ENCODE results near the gene PAIP2B. TPM values are rescaled to one million over a fixed set of nuclear protein-coding genes. Genes with fewer than 3 reads are reported as not detected.

The PAIP2B gene, protein sequence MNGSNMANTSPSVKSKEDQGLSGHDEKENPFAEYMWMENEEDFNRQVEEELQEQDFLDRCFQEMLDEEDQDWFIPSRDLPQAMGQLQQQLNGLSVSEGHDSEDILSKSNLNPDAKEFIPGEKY
- 2.6 and 5.6 TPM in 2 replicates for total RNA-seq (2014; rRNA removed; shearing (Covaris generic); ENCODE audit: low replicate concordance)

DNA sequence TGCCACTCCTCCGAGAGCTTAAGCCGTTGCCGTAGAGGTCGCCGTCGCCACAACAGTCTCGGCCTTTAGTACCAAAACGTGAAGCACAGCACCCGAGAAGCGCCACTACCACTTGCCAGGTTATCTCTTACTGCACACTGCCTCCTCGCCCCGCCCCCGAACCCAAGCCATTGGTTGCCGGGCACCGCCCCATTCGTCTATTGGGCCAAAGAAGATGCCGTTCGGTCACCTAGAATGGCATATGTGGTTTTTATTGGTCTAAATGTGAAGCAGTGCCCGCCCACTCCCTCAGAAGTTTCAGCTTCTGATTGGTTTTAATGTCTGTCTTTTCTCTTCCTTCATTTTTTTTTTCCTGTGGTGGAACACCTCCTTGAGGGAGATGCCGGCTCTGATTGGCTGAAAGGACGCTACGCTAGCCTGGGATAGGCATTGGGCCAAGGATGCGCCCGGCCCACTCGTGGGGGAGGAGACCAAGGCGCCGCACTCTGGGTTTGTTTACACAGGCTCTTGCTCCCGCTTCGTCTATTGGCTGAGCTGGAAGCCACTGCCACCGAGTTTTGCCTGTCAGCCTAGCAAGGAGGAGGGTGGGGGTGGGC lies at the start of gene PAIP2B:
Gene PAIP2B (minus strand): TSS at position 139 of the 596 bp plus-strand sequence. CDS start 24,514 bp downstream, outside the sequence.
- H3K9me3 ChIP-seq (ENCODE audit: low read length): no peaks in the 10 kb centered on the region
- peak within 1 kb of the TSS; percentile 31; the same call in 1 of the 2 replicates for H3K27ac ChIP-seq (ENCODE audit: low read length)
- no peaks in the 10 kb centered on the region for H3K79me2 ChIP-seq (ENCODE audit: low read length)
- peak within 1 kb of the TSS; percentile 74 for H3K9ac ChIP-seq (ENCODE audit: low read length)
- H4K20me1 ChIP-seq (ENCODE audit: insufficient read depth, low read depth, low read length): peaks cover 3% of the 10 kb centered on the region; the same call in 1 of the 2 replicates
- peaks cover 26% of the 10 kb centered on the region for H3K4me1 ChIP-seq (ENCODE audit: low read length)
- no peaks in the 10 kb centered on the region for H3K9me2 ChIP-seq (replicated peaks; ENCODE audit: insufficient read depth, low read length)
- no peaks in the 10 kb centered on the region for H3K27me3 ChIP-seq (ENCODE audit: low read length)
- H3K4me2 ChIP-seq (ENCODE audit: low read depth, low read length, poor library complexity, severe bottlenecking): peak within 1 kb of the TSS; percentile 86
- H3K36me3 ChIP-seq (ENCODE audit: insufficient read depth, low read length): no peaks in the 10 kb centered on the region
- DNase-seq: peak; percentile 100
- H3K4me3 ChIP-seq (ENCODE audit: low read length): peak within 1 kb of the TSS; percentile 74
- H2AFZ ChIP-seq (ENCODE audit: low read length): peak within 1 kb of the TSS; percentile 91

DNA sequence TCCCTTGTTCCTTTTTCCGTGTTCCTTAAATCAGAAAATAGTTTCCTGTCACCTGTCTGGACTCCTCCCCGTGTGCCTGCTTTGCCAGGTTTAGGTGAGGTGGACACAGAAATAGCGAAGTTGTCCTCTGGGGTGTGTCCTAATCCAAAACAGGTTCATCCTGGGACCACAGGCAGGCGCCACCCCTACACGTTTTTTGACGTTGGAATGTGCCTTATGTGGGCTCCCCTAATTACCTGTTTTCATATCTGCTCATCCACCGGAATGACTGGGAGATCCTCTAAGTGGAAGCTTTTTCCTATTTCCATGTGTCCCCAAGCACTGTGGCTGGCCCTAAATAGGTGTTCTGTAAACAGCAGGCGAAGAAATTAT lies 49.0 kb upstream of the PAIP2B start:
- H3K4me3 ChIP-seq (ENCODE audit: low read length): no peak overlapping the region
- no peaks in the 10 kb centered on the region for H3K9me3 ChIP-seq (ENCODE audit: low read length)
- no peaks in the 10 kb centered on the region for H3K4me1 ChIP-seq (ENCODE audit: low read length)
- no peaks in the 10 kb centered on the region for H3K36me3 ChIP-seq (ENCODE audit: insufficient read depth, low read length)
- H2AFZ ChIP-seq (ENCODE audit: low read length): no peak overlapping the region
- H3K9me2 ChIP-seq (replicated peaks; ENCODE audit: insufficient read depth, low read length): no peaks in the 10 kb centered on the region
- no peak for DNase-seq
- no peaks in the 10 kb centered on the region for H3K79me2 ChIP-seq (ENCODE audit: low read length)
- H3K4me2 ChIP-seq (ENCODE audit: low read depth, low read length, poor library complexity, severe bottlenecking): no peak overlapping the region
- H3K9ac ChIP-seq (ENCODE audit: low read length): no peak overlapping the region
- H4K20me1 ChIP-seq (ENCODE audit: insufficient read depth, low read depth, low read length): no peaks in the 10 kb centered on the region
- no peak overlapping the region for H3K27ac ChIP-seq (ENCODE audit: low read length)
- H3K27me3 ChIP-seq (ENCODE audit: low read length): no peaks in the 10 kb centered on the region

DNA sequence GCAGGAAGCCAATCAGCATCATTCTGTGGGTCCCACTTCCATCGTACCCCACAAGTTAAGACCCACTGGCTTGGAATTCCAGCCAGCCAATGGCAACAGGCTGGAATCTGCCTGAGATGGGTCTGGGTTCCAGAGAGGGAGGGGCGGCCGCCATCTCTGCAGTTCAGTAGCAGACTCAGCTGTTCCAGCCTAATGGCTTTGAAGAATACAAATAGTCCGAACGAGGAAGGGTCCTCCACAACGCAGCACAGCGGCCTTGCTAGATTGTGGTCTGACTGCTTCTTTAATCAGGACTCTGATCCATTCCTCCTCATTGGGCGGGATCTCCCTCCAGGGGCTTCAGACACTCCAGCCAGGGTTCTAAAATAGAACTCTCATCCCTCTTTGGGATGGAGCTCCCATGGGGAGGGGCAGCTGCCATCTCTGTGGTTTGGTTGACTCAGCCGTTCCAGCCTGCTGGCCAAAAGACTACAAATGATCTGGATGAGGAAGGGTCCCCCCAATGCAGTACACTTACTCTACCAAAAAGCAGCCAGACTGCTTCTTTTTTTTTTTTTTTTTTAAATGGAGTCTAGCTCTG lies 42.7 kb upstream of the PAIP2B start:
- no peaks in the 10 kb centered on the region for H3K9me2 ChIP-seq (replicated peaks; ENCODE audit: insufficient read depth, low read length)
- no peaks in the 10 kb centered on the region for H3K9me3 ChIP-seq (ENCODE audit: low read length)
- no peak overlapping the region for H3K4me2 ChIP-seq (ENCODE audit: low read depth, low read length, poor library complexity, severe bottlenecking)
- H3K27ac ChIP-seq (ENCODE audit: low read length): no peak overlapping the region
- no peaks in the 10 kb centered on the region for H3K4me1 ChIP-seq (ENCODE audit: low read length)
- no peak overlapping the region for H3K9ac ChIP-seq (ENCODE audit: low read length)
- no peaks in the 10 kb centered on the region for H3K79me2 ChIP-seq (ENCODE audit: low read length)
- H3K27me3 ChIP-seq (ENCODE audit: low read length): no peaks in the 10 kb centered on the region
- no peaks in the 10 kb centered on the region for H4K20me1 ChIP-seq (ENCODE audit: insufficient read depth, low read depth, low read length)
- H3K36me3 ChIP-seq (ENCODE audit: insufficient read depth, low read length): no peaks in the 10 kb centered on the region
- no peak overlapping the region for H2AFZ ChIP-seq (ENCODE audit: low read length)
- DNase-seq: peak; percentile 26
- no peak overlapping the region for H3K4me3 ChIP-seq (ENCODE audit: low read length)

DNA sequence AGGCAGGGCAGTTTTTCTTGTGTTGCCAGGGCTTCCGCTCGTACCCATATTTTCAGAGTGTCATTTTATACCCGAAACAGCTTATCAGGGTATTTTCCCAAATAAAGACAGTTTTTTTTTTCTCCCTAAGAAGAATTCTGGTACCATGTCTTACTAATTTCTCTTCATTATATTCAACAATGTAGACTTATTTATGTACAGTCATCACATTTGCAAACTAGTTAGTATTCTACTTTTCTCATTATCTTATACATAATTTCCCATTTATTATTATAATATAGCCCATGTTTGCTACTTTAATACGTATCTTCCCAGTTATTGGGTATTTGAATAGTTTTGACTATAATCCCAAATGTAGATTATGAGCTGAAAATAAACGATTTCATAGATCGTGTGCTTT lies 36.5 kb upstream of the PAIP2B start:
- no peaks in the 10 kb centered on the region for H4K20me1 ChIP-seq (ENCODE audit: insufficient read depth, low read depth, low read length)

DNA sequence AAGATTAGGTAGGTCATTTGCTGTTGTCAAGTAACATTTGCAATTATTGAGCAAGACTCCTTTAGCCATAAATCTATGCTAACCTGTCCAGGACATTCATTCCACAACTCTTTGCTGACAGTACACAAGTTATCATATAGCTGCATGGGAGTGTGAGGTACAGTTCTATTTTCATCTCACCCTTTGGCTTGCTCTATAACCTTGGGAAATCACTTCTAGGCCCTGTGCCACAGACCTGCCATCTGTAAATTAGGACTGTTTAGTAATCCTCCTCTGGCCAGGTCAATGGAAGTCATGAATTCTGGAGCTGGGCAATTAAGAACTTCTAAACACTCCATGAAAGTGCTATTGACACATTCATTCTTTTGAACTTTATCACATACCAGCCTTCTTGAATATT lies 34.6 kb upstream of the PAIP2B start:
- no peaks in the 10 kb centered on the region for H3K4me1 ChIP-seq (ENCODE audit: low read length)
- H2AFZ ChIP-seq (ENCODE audit: low read length): no peak overlapping the region
- no peaks in the 10 kb centered on the region for H3K79me2 ChIP-seq (ENCODE audit: low read length)
- no peaks in the 10 kb centered on the region for H3K9me3 ChIP-seq (ENCODE audit: low read length)
- H3K9me2 ChIP-seq (replicated peaks; ENCODE audit: insufficient read depth, low read length): no peaks in the 10 kb centered on the region
- no peak overlapping the region for H3K4me2 ChIP-seq (ENCODE audit: low read depth, low read length, poor library complexity, severe bottlenecking)
- no peak for DNase-seq
- no peak overlapping the region for H3K4me3 ChIP-seq (ENCODE audit: low read length)
- no peak overlapping the region for H3K9ac ChIP-seq (ENCODE audit: low read length)
- H4K20me1 ChIP-seq (ENCODE audit: insufficient read depth, low read depth, low read length): no peaks in the 10 kb centered on the region
- no peak overlapping the region for H3K27ac ChIP-seq (ENCODE audit: low read length)
- no peaks in the 10 kb centered on the region for H3K27me3 ChIP-seq (ENCODE audit: low read length)
- H3K36me3 ChIP-seq (ENCODE audit: insufficient read depth, low read length): no peaks in the 10 kb centered on the region

More for the DNA sequence above, 36.5 kb upstream of the PAIP2B start:
- Histone ChIP-seq H2AFZ (ENCODE audit: low read length) (no peak overlapping the region), H3K27ac (ENCODE audit: low read length) (no peak overlapping the region), H3K79me2 (ENCODE audit: low read length) (no peaks in the 10 kb centered on the region), H3K36me3 (ENCODE audit: insufficient read depth, low read length) (no peaks in the 10 kb centered on the region), H3K9me3 (ENCODE audit: low read length) (no peaks in the 10 kb centered on the region), H3K27me3 (ENCODE audit: low read length) (no peaks in the 10 kb centered on the region), H3K4me3 (ENCODE audit: low read length) (no peak overlapping the region), H3K9me2 (replicated peaks; ENCODE audit: insufficient read depth, low read length) (no peaks in the 10 kb centered on the region), H3K4me1 (ENCODE audit: low read length) (no peaks in the 10 kb centered on the region), H3K9ac (ENCODE audit: low read length) (no peak overlapping the region), H3K4me2 (ENCODE audit: low read depth, low read length, poor library complexity, severe bottlenecking) (no peak overlapping the region)
- peak; percentile 23 for DNase-seq

DNA sequence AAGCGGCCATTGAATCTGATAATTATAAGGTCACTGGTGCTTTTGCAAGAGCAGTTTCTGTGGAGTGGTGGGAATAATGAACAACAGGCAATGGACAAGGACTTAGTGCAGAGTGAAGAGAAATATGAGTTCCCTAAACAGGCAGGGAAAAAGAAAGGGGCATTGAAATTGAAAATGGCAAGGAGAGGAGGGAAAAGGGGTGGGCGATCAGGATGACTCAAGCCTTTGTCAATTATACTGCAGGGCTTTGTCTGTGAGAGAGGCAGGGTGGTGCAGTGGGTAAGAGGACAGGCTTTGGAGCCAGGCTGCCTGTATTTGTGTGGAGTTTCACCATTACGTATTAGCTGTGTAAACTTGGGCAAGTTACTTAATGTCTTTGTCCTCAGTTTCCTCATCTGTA lies 29.5 kb upstream of the PAIP2B start:
- H3K36me3 ChIP-seq (ENCODE audit: insufficient read depth, low read length): no peaks in the 10 kb centered on the region
- H3K4me1 ChIP-seq (ENCODE audit: low read length): no peaks in the 10 kb centered on the region
- no peaks in the 10 kb centered on the region for H3K27me3 ChIP-seq (ENCODE audit: low read length)
- H3K9me3 ChIP-seq (ENCODE audit: low read length): no peaks in the 10 kb centered on the region
- H3K4me2 ChIP-seq (ENCODE audit: low read depth, low read length, poor library complexity, severe bottlenecking): no peak overlapping the region
- no peak overlapping the region for H3K4me3 ChIP-seq (ENCODE audit: low read length)
- H3K9ac ChIP-seq (ENCODE audit: low read length): no peak overlapping the region
- H2AFZ ChIP-seq (ENCODE audit: low read length): no peak overlapping the region
- no peak overlapping the region for H3K27ac ChIP-seq (ENCODE audit: low read length)
- H3K9me2 ChIP-seq (replicated peaks; ENCODE audit: insufficient read depth, low read length): no peaks in the 10 kb centered on the region
- no peaks in the 10 kb centered on the region for H3K79me2 ChIP-seq (ENCODE audit: low read length)
- no peak for DNase-seq
- no peaks in the 10 kb centered on the region for H4K20me1 ChIP-seq (ENCODE audit: insufficient read depth, low read depth, low read length)

DNA sequence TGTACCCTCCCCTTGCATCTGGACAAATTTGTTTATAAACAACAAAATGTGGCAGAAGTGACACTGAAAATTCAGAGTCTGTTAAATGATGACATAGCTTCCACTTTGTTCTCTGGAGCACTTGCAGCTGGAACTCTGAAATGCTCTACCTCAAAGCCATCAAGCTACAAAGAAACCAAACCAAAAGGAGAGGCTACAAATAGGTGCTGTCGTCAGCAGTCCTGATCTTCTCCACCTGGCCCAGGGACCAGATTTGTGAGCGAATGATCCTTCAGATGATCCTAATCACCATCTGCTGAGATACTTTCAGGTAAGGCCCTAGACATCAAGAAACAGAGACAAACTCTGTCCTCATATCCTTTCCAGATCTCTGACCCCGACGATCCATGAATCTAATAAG lies 27.9 kb upstream of the PAIP2B start:
- Histone ChIP-seq H4K20me1 (ENCODE audit: insufficient read depth, low read depth, low read length) (no peaks in the 10 kb centered on the region), H3K9me3 (ENCODE audit: low read length) (no peaks in the 10 kb centered on the region), H3K4me3 (ENCODE audit: low read length) (no peak overlapping the region), H3K27me3 (ENCODE audit: low read length) (no peaks in the 10 kb centered on the region), H3K79me2 (ENCODE audit: low read length) (no peaks in the 10 kb centered on the region), H3K4me2 (ENCODE audit: low read depth, low read length, poor library complexity, severe bottlenecking) (no peak overlapping the region), H2AFZ (ENCODE audit: low read length) (no peak overlapping the region), H3K36me3 (ENCODE audit: insufficient read depth, low read length) (no peaks in the 10 kb centered on the region), H3K9ac (ENCODE audit: low read length) (no peak overlapping the region), H3K27ac (ENCODE audit: low read length) (no peak overlapping the region), H3K4me1 (ENCODE audit: low read length) (no peaks in the 10 kb centered on the region), H3K9me2 (replicated peaks; ENCODE audit: insufficient read depth, low read length) (no peaks in the 10 kb centered on the region)
- no peak for DNase-seq

DNA sequence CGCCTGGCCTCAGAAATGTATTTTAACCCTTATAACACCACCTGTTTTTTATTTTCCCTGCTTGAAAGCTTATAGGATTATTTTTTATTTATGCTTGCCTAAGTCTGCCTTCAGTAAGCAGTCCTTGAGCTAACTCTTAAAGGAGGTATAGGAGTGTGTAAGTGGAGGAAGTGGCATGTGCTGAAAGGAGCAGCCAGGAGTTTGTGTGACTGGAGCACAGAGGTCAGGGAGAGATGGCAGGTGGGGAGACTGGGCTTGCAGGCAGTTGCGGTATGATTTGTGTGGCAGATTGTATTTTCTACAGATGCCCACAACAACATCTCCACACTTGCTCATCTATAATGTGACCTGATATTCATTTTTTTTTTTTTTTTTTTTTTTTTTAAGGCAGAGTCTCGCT lies 27.2 kb upstream of the PAIP2B start:
- Histone ChIP-seq H3K27ac (ENCODE audit: low read length) (no peak overlapping the region), H4K20me1 (ENCODE audit: insufficient read depth, low read depth, low read length) (no peaks in the 10 kb centered on the region), H3K36me3 (ENCODE audit: insufficient read depth, low read length) (no peaks in the 10 kb centered on the region), H3K9me3 (ENCODE audit: low read length) (no peaks in the 10 kb centered on the region), H2AFZ (ENCODE audit: low read length) (no peak overlapping the region), H3K4me1 (ENCODE audit: low read length) (no peaks in the 10 kb centered on the region), H3K9ac (ENCODE audit: low read length) (no peak overlapping the region), H3K9me2 (replicated peaks; ENCODE audit: insufficient read depth, low read length) (no peaks in the 10 kb centered on the region), H3K4me3 (ENCODE audit: low read length) (no peak overlapping the region), H3K4me2 (ENCODE audit: low read depth, low read length, poor library complexity, severe bottlenecking) (no peak overlapping the region), H3K79me2 (ENCODE audit: low read length) (no peaks in the 10 kb centered on the region), H3K27me3 (ENCODE audit: low read length) (no peaks in the 10 kb centered on the region)
- DNase-seq: no peak

All from Karpas-422 (cell line).